ENCODE data around the gene LTK. TPM values are rescaled to one million over a fixed set of nuclear protein-coding genes. Genes with fewer than 3 reads are reported as not detected.

Gene LTK
- total and polyA plus RNA-seq, 3 donors from 2014 or later = 2.9 to 4.2 (median 3.7) TPM

- no peaks in the 10 kb centered on the region for H3K27me3 ChIP-seq
- TF ChIP-seq POLR2A (IDR thresholded peaks at IDR 0.05) (no peak), CTCF (IDR thresholded peaks at IDR 0.05) (no peak)
- no peaks in the 10 kb centered on the region for H3K36me3 ChIP-seq (ENCODE audit: low read depth, missing control alignments)
- H3K27ac ChIP-seq = no peak overlapping the region
- intact Hi-C loops (cut with DNase I; ENCODE audit: low total_unique reads) = no loop called here
- 88% methylated on average over 13 of the region's 13 CpGs for WGBS, 2 donors
- no peaks in the 10 kb centered on the region for H3K9me3 ChIP-seq
- H3K4me3 ChIP-seq = no peak overlapping the region
- peaks cover 11% of the 10 kb centered on the region for H3K4me1 ChIP-seq
- no peak for DNase-seq
Observed at GRCh38 chr15:41546851-41547786, 33.5 kb upstream of the LTK start.

GRCh38 chr15:41545218-41545617 is 31.6 kb upstream of the LTK start:
- Histone ChIP-seq H3K36me3 (ENCODE audit: low read depth, missing control alignments) (no peaks in the 10 kb centered on the region), H3K4me3 (no peak overlapping the region), H3K4me1 (peaks cover 11% of the 10 kb centered on the region), H3K27me3 (no peaks in the 10 kb centered on the region), H3K27ac (peak overlapping the region; percentile 7 to 84), H3K9me3 (no peaks in the 10 kb centered on the region)
- intact Hi-C loops (cut with DNase I; ENCODE audit: low total_unique reads) = no loop called here
- no peak for TF ChIP-seq CTCF (IDR thresholded peaks at IDR 0.05)
- TF ChIP-seq POLR2A (IDR thresholded peaks at IDR 0.05) = no peak
- WGBS, 2 donors = 83 to 86% methylated on average over 3 of the region's 3 CpGs
- no peak for DNase-seq

GRCh38 chr15:41544650-41545015 is 31.0 kb upstream of the LTK start:
- H3K27ac ChIP-seq = peak overlapping the region; percentile 79 to 84
- no peaks in the 10 kb centered on the region for H3K27me3 ChIP-seq
- peak; percentile 66 for DNase-seq
- H3K4me1 ChIP-seq = peaks cover 11% of the 10 kb centered on the region
- H3K4me3 ChIP-seq = peak overlapping the region; percentile 75 to 90
- no peaks in the 10 kb centered on the region for H3K36me3 ChIP-seq (ENCODE audit: low read depth, missing control alignments)
- TF ChIP-seq CTCF (IDR thresholded peaks at IDR 0.05) (no peak), POLR2A (IDR thresholded peaks at IDR 0.05) (no peak)
- intact Hi-C loops (cut with DNase I; ENCODE audit: low total_unique reads) = no loop called here
- no peaks in the 10 kb centered on the region for H3K9me3 ChIP-seq
- WGBS, 2 donors = 19 to 35% methylated on average over 13 to 15 of the region's 15 CpGs

DNA sequence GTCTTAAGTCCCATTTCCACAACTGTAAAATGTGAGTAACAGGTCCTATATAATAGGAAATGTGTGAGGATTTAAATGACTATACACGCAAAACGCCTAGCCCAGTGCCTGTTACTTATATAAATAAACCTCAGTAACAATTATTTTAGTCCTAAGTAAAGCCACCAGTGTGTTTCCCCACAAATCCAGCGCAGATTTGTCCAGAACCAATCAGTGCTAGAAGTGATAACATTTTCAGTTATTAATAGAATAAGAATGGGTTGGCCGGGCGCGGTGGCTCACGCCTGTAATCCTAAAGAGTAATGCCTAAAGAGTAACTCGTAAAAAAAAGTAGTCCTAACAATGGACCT is 29.9 kb upstream of the LTK start:
- Histone ChIP-seq H3K36me3 (ENCODE audit: low read depth, missing control alignments) (no peaks in the 10 kb centered on the region), H3K9me3 (no peaks in the 10 kb centered on the region), H3K4me1 (peaks cover 11% of the 10 kb centered on the region), H3K27me3 (no peaks in the 10 kb centered on the region), H3K4me3 (peak overlapping the region; percentile 75 to 90), H3K27ac (peak overlapping the region; percentile 79 to 84)
- no peak for TF ChIP-seq POLR2A (IDR thresholded peaks at IDR 0.05)
- no peak for TF ChIP-seq CTCF (IDR thresholded peaks at IDR 0.05)
- no peak for DNase-seq
- intact Hi-C loops (cut with DNase I; ENCODE audit: low total_unique reads) = no loop called here
- 4 to 6% methylated on average over 8 of the region's 8 CpGs for WGBS, 2 donors

DNA sequence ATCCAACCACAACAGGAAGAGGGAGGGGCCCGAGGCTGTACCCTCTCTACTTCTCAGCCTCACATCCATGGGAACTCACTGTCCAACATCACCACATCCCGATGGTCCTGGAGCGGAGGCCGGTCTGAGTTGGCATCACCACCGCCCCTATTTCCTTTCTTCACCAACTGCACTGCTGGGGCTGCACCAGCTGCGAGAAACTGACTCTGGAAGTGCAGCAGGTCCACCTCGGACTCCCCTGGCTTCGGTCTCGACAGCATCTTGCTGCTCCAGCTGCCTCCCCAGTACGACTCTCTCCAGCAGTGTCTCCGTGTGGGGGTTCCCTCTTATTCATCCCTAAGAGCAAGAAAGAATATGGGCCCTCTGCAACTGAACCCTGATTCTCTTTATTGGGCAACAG is 23.2 kb upstream of the LTK start:
- no peaks in the 10 kb centered on the region for H3K27me3 ChIP-seq
- TF ChIP-seq CTCF (IDR thresholded peaks at IDR 0.05) = no peak
- no peak for TF ChIP-seq POLR2A (IDR thresholded peaks at IDR 0.05)
- H3K27ac ChIP-seq = no peak overlapping the region
- no peak for DNase-seq
- H3K36me3 ChIP-seq (ENCODE audit: low read depth, missing control alignments) = no peaks in the 10 kb centered on the region
- 93 to 98% methylated on average over 10 to 11 of the region's 11 CpGs for WGBS, 2 donors
- H3K9me3 ChIP-seq = no peaks in the 10 kb centered on the region
- intact Hi-C loops (cut with DNase I; ENCODE audit: low total_unique reads) = no loop called here
- no peaks in the 10 kb centered on the region for H3K4me1 ChIP-seq
- no peak overlapping the region for H3K4me3 ChIP-seq
